Smooth muscle cell (in vitro differentiated cells): ENCODE data around the gene GPD2. TPM values are rescaled to one million over a fixed set of nuclear protein-coding genes. Genes with fewer than 3 reads are reported as not detected.

Experiments
- DNase-seq: peaks from one replicate; lab custom pipeline; 2025; ENCODE audit not compliant: unreplicated experiment; lab: John Stamatoyannopoulos, UW
- H2AFZ ChIP-seq: fragments of 200-600 bp; sonication (generic); 2 replicates; pipeline ENCODE4 v1.6.0; 2016; ENCODE audit warnings: antibody characterized with exemption, low read depth, mild to moderate bottlenecking
- H3F3A ChIP-seq: fragments of 200-600 bp; sonication (generic); 2 replicates; pipeline ENCODE4 v1.6.0; 2017; ENCODE audit warnings: antibody characterized with exemption, low read depth
- H3K27ac ChIP-seq: fragments of 200-600 bp; sonication (generic); 2 replicates; pipeline ENCODE4 v1.5.1; 2016; ENCODE audit warnings: low read depth, mild to moderate bottlenecking
- H3K27me3 ChIP-seq: fragments of 200-600 bp; sonication (generic); 2 replicates; pipeline ENCODE4 v1.6.1; 2016; ENCODE audit warnings: low read depth, mild to moderate bottlenecking
- H3K36me3 ChIP-seq: fragments of 200-600 bp; sonication (generic); 2 replicates; pipeline ENCODE4 v1.5.1; 2016; ENCODE audit warnings: low read depth
- H3K4me1 ChIP-seq: fragments of 200-600 bp; sonication (generic); 2 replicates; pipeline ENCODE4 v1.5.1; 2016; ENCODE audit warnings: low read depth
- H3K4me2 ChIP-seq: fragments of 200-600 bp; sonication (generic); 2 replicates; pipeline ENCODE4 v1.6.0; 2016; ENCODE audit warnings: mild to moderate bottlenecking
- H3K4me3 ChIP-seq: fragments of 200-600 bp; sonication (generic); 2 replicates; pipeline ENCODE4 v1.5.1; 2016; ENCODE audit warnings: mild to moderate bottlenecking
- H3K79me2 ChIP-seq: fragments of 200-600 bp; sonication (generic); 2 replicates; pipeline ENCODE4 v1.6.0; 2016; ENCODE audit warnings: low read depth, mild to moderate bottlenecking
- H3K9ac ChIP-seq: fragments of 200-600 bp; sonication (generic); 2 replicates; pipeline ENCODE4 v1.6.0; 2016; ENCODE audit warnings: low read depth
- H3K9me3 ChIP-seq: fragments of 200-600 bp; sonication (generic); replicated peaks from 2 replicates; pipeline ENCODE4 v1.5.1; 2016; ENCODE audit warnings: low read depth
- H4K20me1 ChIP-seq: fragments of 200-600 bp; sonication (generic); 2 replicates; pipeline ENCODE4 v1.6.0; 2016; ENCODE audit warnings: low read depth
- CTCF ChIP-seq: fragments of 200-600 bp; sonication (generic); IDR thresholded peaks from 2 replicates; pipeline ENCODE4 v1.5.1; 2017; ENCODE audit warnings: borderline replicate concordance, mild to moderate bottlenecking, antibody characterized with exemption; ENCODE audit not compliant: insufficient read depth, poor library complexity, severe bottlenecking
- WGBS: methylation state at CpG from one replicate; pipeline ENCODE4 v1.1.7; 2016; ENCODE audit warnings: low lambda C conversion rate; 5-methylcytosine and 5-hydroxymethylcytosine counted together
- polyA plus RNA-seq: library from polyadenylated mRNA; unstranded; fragments of >200 nt; fragmentation: Nextera tagmentation; extraction: Ambion mirVana; gene quantifications from 2 replicates; pipeline ENCODE4 v1.2.1, GENCODE V29; 2016
- total RNA-seq: library from RNA; depleted of rRNA; stranded (reverse); fragments of >200 nt; gene quantifications from 2 replicates; pipeline ENCODE4 v1.2.3, GENCODE V29; 2014

GPD2 gene
- total and polyA plus RNA-seq, 2 experiments from 2014 or later = 5.6 to 25.8 TPM

- H3K36me3 ChIP-seq = no peaks in the 10 kb centered on the region
- no peak overlapping the region for H2AFZ ChIP-seq
- no peaks in the 10 kb centered on the region for H4K20me1 ChIP-seq
- TF ChIP-seq CTCF = no peak
- H3K4me3 ChIP-seq = no peak overlapping the region
- WGBS = 46% methylated on average over 3 of the region's 3 CpGs
- no peaks in the 10 kb centered on the region for H3K27me3 ChIP-seq
- H3K4me1 ChIP-seq = no peaks in the 10 kb centered on the region
- H3K79me2 ChIP-seq = no peaks in the 10 kb centered on the region
- H3K27ac ChIP-seq = no peak overlapping the region
- no peaks in the 10 kb centered on the region for H3K9me3 ChIP-seq
- DNase-seq = no peak
- no peak overlapping the region for H3K9ac ChIP-seq
- H3F3A ChIP-seq = no peaks in the 10 kb centered on the region
- no peak overlapping the region for H3K4me2 ChIP-seq
Measured at GRCh38 chr2:156405586-156405985, 30.6 kb upstream of the GPD2 start.

- TF ChIP-seq CTCF = no peak
- Histone ChIP-seq H2AFZ (no peak overlapping the region), H3K9ac (no peak overlapping the region), H3K9me3 (no peaks in the 10 kb centered on the region), H4K20me1 (no peaks in the 10 kb centered on the region), H3K4me3 (no peak overlapping the region), H3K4me1 (no peaks in the 10 kb centered on the region), H3K27me3 (no peaks in the 10 kb centered on the region), H3K36me3 (no peaks in the 10 kb centered on the region), H3F3A (no peaks in the 10 kb centered on the region), H3K4me2 (no peak overlapping the region), H3K27ac (no peak overlapping the region), H3K79me2 (no peaks in the 10 kb centered on the region)
- DNase-seq = no peak
- 96% methylated on average over 4 of the region's 4 CpGs for WGBS
Measured at GRCh38 chr2:156411835-156412234, 24.3 kb upstream of the GPD2 start.

- no peaks in the 10 kb centered on the region for H4K20me1 ChIP-seq
- no peaks in the 10 kb centered on the region for H3K4me1 ChIP-seq
- H3K27me3 ChIP-seq = no peaks in the 10 kb centered on the region
- no peak overlapping the region for H3K27ac ChIP-seq
- H2AFZ ChIP-seq = no peak overlapping the region
- no peak overlapping the region for H3K4me3 ChIP-seq
- no peaks in the 10 kb centered on the region for H3K9me3 ChIP-seq
- H3K36me3 ChIP-seq = no peaks in the 10 kb centered on the region
- H3K79me2 ChIP-seq = no peaks in the 10 kb centered on the region
- TF ChIP-seq CTCF = no peak
- H3K9ac ChIP-seq = no peak overlapping the region
- H3F3A ChIP-seq = no peaks in the 10 kb centered on the region
- DNase-seq = no peak
- H3K4me2 ChIP-seq = no peak overlapping the region
- 100% methylated on average over 1 of the region's 1 CpG for WGBS
Measured at GRCh38 chr2:156421851-156422250, 14.3 kb upstream of the GPD2 start.

- no peak for TF ChIP-seq CTCF
- no peak overlapping the region for H3K9ac ChIP-seq
- H4K20me1 ChIP-seq = no peaks in the 10 kb centered on the region
- no peaks in the 10 kb centered on the region for H3F3A ChIP-seq
- no peak overlapping the region for H2AFZ ChIP-seq
- no peak for DNase-seq
- WGBS = 79% methylated on average over 8 of the region's 8 CpGs
- H3K27me3 ChIP-seq = no peaks in the 10 kb centered on the region
- H3K27ac ChIP-seq = no peak overlapping the region
- no peaks in the 10 kb centered on the region for H3K79me2 ChIP-seq
- H3K4me1 ChIP-seq = no peaks in the 10 kb centered on the region
- H3K9me3 ChIP-seq = no peaks in the 10 kb centered on the region
- no peak overlapping the region for H3K4me3 ChIP-seq
- no peak overlapping the region for H3K4me2 ChIP-seq
- H3K36me3 ChIP-seq = no peaks in the 10 kb centered on the region
Measured at GRCh38 chr2:156423674-156424282, 12.4 kb upstream of the GPD2 start.
